HG03103 (cell line): Measurements from ENCODE around the gene HTR6.

Experiments
- ATAC-seq: cut with Tn5 transposase; IDR thresholded peaks from one replicate; pipeline ENCODE4 v1.9.1; 2021; ENCODE audit warnings: low read depth; ENCODE audit not compliant: unreplicated experiment

HTR6 gene

DNA sequence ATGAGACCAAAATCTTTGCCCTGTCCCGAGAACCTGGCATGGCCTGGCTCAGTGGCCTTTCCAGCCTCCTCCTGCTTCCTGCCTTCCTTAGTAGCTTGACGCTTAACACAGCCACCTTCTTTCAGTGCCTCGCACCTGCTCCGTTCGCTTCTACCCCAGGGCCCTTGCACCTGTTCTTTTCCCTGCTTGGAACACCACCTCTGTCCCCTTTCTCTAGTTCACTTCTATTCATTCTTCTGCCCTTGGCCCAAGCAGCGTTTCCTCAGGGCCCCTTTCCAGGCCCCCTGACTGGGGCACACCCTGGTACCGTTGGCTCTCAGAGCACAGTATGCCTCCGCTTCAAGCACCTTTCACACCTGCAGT is 9.0 kb upstream of the HTR6 start:
- ATAC-seq = no peak

GRCh38 chr1:19656134-19656779 is 8.4 kb upstream of the HTR6 start:
- ATAC-seq = no peak

DNA sequence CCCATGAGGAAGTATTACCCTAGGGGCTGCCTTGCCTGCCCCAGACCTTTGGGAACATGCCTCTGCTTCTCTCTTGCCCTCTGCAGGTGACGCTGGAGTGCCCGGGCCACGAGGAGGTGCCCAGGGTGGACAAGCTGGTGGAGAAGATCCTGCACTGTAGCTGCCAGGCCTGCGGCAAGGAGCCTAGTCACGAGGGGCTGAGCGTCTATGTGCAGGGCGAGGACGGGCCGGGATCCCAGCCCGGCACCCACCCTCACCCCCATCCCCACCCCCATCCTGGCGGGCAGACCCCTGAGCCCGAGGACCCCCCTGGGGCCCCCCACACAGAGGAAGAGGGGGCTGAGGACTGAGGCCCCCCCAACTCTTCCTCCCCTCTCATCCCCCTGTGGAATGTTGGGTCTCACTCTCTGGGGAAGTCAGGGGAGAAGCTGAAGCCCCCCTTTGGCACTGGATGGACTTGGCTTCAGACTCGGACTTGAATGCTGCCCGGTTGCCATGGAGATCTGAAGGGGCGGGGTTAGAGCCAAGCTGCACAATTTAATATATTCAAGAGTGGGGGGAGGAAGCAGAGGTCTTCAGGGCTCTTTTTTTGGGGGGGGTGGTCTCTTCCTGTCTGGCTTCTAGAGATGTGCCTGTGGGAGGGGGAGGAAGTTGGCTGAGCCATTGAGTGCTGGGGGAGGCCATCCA is 7.8 kb upstream of the HTR6 start:
- ATAC-seq = no peak

DNA sequence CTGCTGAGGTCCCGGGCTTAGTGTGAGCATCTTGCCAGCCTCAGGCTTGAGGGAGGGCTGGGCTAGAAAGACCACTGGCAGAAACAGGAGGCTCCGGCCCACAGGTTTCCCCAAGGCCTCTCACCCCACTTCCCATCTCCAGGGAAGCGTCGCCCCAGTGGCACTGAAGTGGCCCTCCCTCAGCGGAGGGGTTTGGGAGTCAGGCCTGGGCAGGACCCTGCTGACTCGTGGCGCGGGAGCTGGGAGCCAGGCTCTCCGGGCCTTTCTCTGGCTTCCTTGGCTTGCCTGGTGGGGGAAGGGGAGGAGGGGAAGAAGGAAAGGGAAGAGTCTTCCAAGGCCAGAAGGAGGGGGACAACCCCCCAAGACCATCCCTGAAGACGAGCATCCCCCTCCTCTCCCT is 7.2 kb upstream of the HTR6 start:
- no peak for ATAC-seq

GRCh38 chr1:19658186-19658585 is 6.5 kb upstream of the HTR6 start:
- ATAC-seq = no peak

GRCh38 chr1:19661721-19662228 is 2.9 kb upstream of the HTR6 start:
- ATAC-seq = no peak

GRCh38 chr1:19662313-19662712 is 2.4 kb upstream of the HTR6 start:
- ATAC-seq = no peak

- ATAC-seq = no peak
Observed at GRCh38 chr1:19665186-19665495, 466 bp downstream of the HTR6 start.

- ATAC-seq = no peak
Observed at GRCh38 chr1:19665496-19666465, 1.1 kb downstream of the HTR6 start.

GRCh38 chr1:19668888-19669287 is 4.2 kb downstream of the HTR6 start:
- no peak for ATAC-seq

GRCh38 chr1:19670787-19671186 is 6.1 kb downstream of the HTR6 start:
- no peak for ATAC-seq

DNA sequence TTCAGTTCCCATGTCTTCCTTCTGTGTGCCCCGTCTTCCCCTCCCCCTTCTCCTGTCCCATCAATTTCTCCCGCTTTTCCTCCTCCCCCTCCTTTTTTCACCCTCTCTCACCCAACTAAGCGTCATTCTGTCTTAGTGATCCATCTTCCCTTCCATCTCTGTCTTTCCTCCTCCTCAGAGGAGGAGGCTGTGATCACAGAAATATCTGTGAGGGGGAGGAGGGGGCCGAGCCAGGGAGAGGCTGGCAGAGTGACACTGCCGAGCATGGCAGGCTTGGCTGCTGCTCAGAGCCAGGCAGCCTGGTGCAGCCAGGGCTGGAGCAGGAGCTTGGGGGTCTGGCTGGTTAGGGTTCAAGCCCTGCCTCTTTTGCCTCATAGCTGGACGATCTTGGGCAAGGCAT is 7.6 kb downstream of the HTR6 start:
- no peak for ATAC-seq

DNA sequence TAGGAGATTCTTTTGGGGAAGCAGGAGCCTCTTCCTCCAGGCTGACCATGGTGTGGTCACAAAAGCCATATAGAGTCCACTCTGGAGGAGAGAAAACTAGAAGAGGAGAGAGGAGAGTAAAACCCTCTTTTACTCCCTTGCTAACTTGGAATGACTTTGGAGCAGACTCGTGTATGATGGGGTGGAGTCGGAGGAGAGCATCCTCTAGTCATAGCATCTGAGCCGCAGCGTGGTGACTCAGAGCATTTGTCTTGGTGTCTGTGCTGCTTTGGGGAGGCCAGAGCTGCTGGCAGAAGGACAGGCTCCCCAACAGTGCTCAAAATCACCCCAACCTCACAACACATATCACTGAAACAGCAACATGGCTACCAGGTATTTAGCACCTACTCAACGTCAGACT is 11.1 kb downstream of the HTR6 start:
- no peak for ATAC-seq

DNA sequence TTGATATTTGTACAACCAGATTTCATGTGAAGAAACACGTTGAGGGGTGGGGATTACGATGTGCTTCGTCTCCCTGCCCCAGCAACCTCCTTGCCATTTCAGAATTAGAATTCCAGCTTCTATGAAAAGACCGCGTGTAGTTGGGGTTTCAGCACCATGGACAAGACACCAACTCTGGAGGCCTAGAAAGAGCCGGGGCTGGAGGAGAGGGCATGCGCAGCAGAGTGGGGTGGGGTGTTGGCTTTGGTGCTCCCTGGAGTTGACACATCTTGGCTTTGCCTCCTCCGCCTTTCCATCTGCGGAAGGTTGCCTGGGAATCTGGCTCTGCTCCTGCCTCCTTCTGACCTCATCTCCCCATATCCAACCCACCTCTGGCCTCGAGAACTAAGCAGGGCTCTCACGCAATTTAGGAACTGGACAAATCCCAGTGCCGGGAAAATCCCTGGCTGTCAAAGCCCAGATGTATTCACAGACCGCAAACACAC is 11.8 kb downstream of the HTR6 start:
- no peak for ATAC-seq

DNA sequence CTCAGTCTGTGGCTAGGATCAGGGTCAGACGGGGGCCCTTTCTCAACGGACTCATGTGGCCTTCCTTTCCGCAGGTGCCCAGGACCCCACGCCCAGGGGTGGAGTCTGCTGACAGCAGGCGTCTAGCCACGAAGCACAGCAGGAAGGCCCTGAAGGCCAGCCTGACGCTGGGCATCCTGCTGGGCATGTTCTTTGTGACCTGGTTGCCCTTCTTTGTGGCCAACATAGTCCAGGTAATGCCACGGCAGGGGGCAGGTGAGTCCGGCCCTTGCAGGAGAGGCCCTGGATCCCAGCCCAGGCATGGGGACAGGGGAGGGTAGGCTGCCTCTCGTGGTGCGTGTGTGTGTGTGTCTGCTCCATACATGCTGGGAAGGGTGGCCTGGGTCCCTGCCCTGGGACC is 13.8 kb downstream of the HTR6 start:
- ATAC-seq = no peak

- ATAC-seq = no peak
Observed at GRCh38 chr1:19678931-19679453, 14.3 kb downstream of the HTR6 start.

DNA sequence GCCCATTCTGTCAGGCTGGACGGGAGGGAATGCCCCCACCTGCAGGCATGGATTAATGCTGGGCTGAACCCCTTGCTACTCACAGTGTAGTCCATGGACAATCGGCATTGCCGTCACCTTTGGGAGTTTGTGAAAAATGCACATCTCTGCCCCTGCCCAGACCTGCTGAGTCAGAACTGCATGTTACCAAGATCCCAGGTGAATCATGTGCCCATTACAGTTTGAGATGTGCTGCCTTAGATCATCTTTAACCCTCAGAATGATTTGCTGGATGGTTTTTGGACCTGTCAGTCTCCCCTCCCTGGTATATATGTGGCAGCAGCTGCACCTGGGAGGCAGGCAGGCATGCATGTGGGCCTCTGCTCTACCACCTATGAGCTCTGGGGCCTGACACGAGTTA is 15.0 kb downstream of the HTR6 start:
- no peak for ATAC-seq

DNA sequence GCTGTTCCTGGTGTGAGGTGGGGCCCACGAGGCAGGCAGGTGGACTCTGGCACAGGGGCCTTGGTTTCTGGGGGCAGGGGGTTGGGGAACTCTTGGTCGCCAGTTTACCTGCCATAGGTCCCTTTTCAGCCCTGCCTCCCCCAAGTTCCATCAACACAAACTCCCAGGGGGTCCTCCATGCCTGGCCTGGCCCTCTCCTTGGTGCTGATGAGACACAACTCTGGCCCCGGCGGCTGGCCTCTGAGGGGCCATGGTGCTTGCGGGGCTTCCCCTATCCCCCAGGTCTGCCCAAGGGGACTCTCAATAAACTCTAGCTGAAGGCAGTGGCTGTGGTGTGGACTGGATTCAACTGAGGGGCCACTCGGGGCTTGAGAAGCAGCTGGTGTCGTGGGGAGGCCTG is 16.0 kb downstream of the HTR6 start:
- no peak for ATAC-seq

DNA sequence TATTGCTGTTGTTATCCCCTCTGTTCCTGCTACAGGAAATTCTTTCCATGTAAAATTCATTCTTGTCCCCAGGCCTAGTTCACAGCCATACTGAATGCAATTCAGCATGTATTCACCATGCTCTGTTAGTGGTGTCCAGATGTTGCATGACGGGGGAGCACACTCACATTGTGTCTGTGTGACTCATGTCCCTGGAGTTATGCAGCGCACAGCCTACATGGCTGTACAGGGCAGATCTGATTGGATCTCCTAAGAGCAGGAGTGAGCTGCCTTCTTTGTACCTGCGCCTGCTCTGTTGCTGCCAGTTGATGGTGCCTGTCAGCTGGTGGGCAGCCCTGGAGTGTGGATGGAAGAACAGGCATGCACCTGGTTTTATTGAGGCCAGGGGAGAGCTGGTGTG is 17.6 kb downstream of the HTR6 start:
- no peak for ATAC-seq

- ATAC-seq = no peak
Observed at GRCh38 chr1:19682901-19683300, 18.2 kb downstream of the HTR6 start.

DNA sequence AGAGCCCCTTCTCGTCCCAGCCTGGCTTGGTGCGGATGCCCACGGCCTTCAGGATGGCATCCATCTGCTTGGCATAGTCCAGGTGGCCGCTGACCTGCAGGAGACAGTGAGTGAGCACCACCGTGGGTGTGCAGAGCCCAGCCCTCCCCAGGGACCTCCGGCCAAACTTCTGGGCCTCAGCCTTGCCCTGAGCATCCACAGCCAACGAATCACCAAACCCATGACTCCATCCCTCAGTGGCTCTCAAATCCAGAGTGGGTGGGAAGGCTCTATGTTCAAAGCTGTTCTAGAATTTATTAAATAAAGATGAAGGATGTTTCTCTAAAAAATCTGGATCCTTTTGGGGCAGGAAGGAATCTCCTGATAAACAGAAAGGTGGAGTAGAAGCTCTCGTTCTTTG is 18.7 kb downstream of the HTR6 start:
- ATAC-seq = no peak
